GM21619 (cell line): ENCODE results near the gene KRTAP16-1.
"Not testable (repeated sequence)": the region's sequence is repeated elsewhere in the genome, so short reads cannot be mapped to it uniquely, and the experiment has no call there.

ENCODE experiments used
- ATAC-seq: cut with Tn5 transposase; IDR thresholded peaks from one replicate; pipeline ENCODE4 v1.9.1; 2021; ENCODE audit not compliant: unreplicated experiment

Gene KRTAP16-1

DNA sequence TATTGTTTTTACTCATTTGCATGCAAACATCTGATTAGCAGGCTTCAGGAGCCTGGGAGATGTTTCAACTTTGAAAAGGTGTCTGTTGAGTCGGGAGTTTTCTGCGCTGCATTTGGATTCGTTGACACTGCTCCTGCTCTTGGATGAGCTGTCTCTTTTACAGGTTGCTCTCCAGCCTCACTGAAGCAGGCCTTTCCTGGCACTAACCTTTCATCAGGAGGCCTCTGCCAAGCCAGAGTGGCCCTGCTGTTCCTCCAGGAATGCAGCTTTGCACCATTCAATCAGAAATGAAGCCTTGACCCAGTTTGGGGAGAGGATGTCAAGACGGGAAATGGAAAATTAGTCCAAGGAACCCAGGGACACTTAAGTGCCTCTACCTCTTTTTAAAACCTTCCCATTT is 6.1 kb downstream of the KRTAP16-1 start:
- ATAC-seq = no peak

DNA sequence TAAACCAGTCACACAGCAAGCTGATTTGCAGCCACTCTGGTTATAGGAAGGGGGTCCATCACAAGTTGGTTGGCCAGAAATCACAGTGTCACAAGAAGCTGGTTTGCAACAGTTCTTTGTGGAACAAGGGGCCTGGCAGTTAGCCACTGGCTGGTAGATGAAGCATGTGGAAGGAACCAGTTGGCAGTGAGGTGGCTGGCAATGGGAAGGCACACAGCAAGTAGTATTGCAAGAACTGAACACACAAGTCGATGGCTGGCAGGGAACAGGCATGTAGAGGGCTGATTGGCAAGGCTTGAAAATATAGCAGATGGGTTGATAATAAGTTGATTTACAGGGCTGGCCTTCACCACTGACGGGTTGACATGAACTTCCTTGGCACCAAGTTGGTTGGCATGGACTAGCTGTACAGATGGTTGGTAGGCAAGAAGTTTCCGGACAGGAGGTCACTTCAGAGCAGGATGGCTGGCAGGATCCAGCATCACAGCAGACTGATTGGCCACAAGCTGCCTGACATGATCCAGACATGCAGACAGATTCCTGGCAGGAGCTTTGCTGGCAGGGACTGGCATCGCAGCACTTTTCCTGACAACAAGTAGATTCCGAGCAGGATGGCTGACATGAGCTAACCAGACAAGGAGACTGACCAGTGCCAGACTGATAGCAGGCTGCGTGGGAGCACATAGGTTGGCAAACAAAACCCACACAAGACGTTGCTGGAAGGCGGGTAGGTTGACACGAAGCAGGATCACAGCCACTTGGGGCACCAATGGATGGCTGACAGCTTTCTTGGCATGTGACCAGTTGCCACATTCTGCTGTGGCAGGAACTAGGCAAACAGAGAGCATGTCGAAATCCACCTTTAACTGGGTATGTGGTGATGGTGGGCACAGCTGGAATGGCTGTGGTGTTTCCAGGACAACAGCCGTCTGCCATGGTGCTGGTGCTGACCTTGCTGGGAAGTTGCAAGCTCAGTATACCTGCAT is 6.9 kb downstream of the KRTAP16-1 start, which contains the start of gene KRTAP29-1:
Gene KRTAP29-1, minus strand, starts transcription at position 936 of the 986 bp plus-strand sequence. Its CDS starts 0 bp downstream, at position 936.
- no peak for ATAC-seq

DNA sequence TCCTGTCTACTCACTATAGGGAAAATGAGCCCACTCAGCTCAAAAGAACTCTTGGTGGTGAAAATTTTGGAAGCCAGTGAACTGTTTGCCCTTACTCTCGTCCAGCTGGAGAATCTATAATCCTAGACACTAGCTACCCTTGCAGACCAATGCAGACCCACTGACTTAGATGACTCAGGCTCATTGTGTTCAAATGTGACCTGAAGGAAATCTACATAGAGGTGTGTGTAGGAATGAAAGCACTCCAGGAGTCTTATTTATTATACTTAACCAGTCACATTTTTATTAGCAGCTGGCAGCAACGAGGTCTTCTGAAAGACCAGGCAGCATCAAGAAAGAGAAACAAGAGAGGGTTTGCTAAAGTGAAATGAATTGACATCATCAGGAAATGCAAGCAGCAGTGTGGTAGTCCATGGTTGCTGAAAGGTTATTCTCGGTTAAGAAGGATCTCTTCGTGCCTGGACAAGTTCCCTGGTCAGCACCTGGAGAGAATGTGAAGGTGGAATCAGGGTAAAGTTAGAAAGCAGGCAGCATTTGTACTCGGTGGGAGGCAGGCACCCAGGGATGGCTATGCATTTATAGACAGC is 7.8 kb downstream of the KRTAP16-1 start:
- no peak for ATAC-seq

DNA sequence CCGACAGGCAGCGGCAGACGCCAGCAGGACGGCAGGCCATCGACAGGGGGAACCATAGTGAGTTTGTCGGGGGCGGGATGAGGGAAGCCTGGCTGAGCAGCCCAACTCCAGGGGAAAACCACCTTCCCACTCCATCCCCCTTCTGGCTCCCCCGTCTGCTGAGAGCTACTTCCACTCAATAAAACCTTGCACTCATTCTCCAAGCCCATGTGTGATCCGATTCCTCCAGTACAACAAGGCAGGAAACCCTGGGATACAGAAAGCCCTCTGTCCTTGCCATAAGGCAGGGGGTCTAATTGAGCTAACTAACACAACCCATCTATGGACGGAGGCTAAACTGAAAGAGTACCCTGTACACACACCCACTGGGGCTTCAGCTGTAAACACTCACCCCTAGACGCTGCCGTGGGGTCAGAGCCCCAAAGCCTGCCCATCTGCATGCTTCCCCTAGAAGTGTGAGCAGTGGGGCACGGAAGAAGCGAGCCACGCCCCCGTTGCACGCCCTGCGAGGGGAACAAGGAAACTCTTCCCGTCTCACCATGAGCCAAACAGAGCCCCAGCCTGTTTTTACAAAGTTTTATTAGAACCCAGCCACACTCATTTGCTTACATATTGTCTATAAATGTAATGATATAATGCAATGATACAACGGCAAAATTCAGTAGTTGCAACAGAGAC is 10.5 kb downstream of the KRTAP16-1 start:
- ATAC-seq = no peak

DNA sequence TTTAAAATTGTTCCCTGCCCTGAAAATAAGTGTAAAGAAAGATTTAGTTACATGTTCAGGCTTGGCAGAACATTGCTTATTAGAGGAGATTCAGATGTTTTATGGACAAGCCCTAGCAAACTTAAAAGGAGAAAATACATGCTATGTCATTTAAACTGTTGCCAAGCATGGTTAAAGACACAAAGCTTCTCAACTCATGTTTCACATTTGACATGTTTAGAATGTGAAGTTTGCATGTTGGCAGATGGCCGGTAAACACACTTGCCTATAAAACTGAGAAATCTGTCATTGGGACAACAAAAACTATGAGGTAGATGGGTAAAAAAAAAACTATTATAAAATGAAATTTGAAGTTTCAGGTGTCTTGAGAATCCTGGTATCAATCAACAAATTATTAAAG is 12.3 kb downstream of the KRTAP16-1 start:
- no peak for ATAC-seq

DNA sequence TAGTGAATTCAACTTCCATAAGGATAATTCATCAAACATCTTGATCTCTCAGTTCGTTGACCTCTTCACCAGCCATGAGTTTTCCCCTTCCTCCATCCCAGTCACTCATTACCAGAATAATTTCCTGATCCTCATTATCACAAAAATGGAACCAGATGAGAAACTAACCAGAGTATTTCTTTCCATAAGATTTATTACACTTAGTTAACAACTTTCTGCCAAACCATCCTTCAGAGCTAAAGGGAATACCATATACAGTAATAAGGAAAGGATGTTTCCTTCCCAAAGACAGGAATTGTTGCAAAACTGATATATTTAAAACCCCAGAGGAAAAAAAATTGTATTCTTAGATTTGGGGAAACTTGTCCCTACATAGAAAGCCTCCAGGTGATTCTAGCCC is 15.1 kb downstream of the KRTAP16-1 start:
- no peak for ATAC-seq

DNA sequence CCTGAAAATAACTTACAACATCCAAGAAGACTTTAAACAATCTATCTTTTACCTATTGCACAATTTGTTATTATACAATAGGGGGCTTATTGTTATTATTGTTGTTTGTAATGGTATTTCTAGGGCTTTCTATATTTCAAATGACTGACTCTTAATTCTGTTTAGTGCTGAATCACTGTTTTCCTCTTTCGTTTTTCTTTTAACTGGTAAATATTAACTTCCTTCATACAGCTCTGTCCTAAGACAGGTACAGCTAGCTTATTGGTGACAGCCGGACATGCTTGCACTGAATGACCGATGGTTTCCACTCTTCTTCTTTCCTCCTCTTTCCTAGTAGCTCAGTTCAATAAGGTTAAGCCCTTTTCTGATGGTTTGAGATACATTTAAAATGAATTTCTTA is 22.1 kb downstream of the KRTAP16-1 start:
- ATAC-seq = no peak

DNA sequence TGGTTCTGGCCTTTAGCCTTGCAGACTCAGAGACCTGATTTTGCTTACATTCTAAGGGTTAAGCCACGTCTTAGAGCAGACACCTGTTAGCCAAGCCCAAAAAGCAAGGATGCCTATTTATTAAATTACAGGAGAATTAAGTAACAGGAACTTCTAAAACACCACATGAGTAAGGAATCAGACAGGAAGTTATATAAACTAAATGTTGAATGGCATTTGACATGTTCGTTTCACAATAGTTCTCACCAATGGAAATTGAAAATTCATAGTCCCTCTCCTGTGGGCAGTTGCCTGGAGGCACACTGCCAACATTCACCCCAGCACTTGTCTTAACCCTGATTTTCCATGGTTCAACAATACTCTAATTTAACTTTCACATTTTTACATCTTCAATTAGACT is 24.6 kb downstream of the KRTAP16-1 start:
- no peak for ATAC-seq

DNA sequence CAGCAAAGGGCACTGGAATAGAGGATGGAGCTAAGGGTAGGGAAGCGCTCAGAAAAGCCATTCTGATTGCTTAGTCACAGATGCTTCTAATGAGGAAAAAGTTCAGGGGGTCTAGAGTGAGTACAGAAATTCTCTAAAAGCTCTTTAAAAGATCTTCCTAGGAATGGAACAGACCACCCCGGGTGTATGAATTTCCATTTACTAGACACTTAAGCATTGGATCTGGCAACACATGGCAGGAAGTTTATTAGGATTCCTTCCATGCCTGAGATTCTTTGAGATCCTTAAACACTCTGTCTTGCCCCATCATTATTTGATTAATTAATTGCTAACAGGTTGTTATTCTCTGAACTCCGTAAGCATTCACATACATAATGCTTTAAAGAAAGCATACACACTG is 25.1 kb downstream of the KRTAP16-1 start:
- no peak for ATAC-seq

DNA sequence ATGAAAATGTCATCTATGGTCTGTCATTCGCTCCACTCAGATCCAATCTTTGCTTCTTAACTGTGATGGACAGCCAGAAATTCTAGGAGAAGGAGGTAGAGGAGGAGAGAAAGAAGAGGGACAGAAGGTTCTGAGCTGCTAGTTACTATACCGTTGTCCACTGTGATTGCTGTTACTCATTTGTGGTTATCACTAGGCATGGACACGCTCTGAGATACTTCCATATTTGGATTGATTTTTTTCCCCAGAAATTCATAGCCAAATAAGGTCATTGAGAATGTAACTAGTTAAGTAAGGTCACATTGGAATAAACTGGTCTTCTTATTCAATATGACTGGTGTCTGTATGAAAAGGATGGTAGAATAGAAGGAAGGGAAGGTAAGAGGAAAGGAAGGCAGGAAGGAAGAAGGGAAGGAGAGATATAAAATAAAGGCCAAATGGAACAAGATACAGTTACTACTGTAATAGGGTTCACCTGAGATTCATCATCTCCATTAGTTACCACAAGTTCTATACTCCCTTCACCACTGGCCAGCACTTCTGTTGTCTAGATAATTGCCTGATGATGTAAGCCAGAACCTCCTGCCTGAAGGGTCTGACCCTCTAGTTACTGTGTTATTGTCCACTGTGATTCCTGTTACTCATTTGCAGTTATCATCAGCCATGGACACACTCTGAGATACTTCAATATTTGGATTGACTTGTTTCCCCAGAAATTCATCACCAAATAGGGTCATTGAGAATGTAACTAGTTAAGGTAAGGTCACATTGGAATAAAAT is 30.7 kb downstream of the KRTAP16-1 start:
- ATAC-seq = no peak

DNA sequence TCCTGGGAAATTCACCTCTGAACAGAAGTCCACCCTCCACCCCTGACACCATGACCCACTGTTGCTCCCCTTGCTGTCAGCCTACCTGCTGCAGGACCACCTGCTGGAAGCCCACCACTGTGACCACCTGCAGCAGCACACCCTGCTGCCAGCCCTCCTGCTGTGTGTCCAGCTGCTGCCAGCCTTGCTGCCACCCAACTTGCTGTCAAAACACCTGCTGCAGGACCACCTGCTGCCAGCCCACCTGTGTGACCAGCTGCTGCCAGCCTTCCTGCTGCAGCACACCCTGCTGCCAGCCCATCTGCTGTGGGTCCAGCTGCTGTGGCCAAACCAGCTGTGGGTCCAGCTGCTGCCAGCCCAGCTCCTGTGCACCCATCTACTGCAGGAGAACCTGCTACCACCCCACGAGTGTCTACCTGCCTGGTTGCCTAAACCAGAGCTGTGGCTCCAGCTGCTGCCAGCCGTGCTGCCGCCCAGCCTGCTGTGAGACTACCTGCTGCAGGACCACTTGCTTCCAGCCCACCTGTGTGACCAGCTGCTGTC is 33.4 kb downstream of the KRTAP16-1 start, which contains the start of gene KRTAP9-7:
Gene KRTAP9-7, plus strand, starts transcription at position 51 of the 543 bp plus-strand sequence. Its CDS starts 0 bp downstream, at position 51.
- not testable (repeated sequence) for ATAC-seq

DNA sequence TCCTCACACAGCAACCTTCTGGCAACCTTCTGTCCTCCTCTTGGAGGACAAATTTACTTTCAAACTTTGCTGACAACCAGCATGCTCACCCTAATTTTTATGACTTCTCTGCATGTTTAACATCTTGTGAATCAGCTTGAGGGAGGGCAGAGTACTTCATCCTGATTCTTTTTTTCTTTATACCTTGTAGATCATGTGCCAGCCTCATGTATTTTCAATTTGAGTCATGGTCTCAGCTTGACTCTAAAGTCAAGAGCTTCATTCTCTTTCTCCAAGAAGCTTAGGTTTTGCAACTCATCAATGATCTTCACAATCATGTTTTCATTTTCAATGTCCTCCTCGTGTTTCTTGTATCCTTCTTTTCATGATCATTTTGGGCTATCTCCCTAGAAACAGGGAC is 37.3 kb downstream of the KRTAP16-1 start:
- ATAC-seq = no peak

DNA sequence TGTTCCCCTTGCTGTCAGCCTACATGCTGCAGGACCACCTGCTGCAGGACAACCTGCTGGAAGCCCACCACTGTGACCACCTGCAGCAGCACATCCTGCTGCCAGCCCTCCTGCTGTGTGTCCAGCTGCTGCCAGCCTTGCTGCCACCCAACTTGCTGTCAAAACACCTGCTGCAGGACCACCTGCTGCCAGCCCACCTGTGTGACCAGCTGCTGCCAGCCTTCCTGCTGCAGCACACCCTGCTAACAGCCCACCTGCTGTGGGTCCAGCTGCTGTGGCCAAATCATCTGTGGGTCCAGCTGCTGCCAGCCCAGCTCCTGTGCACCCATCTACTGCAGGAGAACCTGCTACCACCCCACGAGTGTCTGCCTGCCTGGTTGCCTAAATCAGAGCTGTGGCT is 37.8 kb downstream of the KRTAP16-1 start:
- not testable (repeated sequence) for ATAC-seq

DNA sequence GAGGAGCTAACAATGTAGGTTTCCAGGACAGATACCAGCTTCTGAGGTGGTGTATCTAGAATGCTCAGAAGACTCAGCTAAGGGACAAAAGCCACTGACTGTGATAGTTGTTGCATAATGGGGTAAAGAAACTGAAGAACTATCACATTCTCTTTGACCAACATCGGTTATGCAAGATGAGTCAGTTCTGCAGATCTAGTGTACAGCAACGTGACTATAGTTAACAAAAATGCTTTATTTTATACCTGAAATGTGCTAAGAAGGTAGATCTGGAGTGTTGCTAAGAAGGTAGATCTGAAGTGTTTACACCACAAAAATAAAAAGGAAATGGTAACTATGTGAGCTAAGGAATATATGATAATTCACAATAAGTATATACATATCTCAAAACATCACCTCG is 41.4 kb downstream of the KRTAP16-1 start:
- ATAC-seq = no peak

DNA sequence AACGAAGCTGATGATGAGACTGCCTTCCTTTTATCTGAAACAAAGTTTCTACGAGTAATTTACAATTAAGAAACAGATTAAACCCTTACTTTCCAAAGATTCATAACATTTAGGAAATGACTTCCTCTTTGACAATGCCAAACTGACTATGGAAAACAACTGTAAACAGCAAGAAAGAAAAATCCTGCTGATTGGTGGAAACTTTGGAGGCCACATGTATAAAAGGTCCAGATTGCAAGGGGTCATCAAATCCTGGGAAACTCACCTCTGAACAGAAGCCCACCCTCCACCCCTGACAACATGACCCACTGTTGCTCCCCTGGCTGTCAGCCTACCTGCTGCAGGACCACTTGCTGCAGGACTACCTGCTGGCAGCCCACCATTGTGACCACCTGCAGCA is 44.0 kb downstream of the KRTAP16-1 start, which contains the start of gene KRTAP9-6:
Gene KRTAP9-6, plus strand, starts transcription at position 301 of the 400 bp plus-strand sequence. Its CDS starts 0 bp downstream, at position 301.
- no peak for ATAC-seq

DNA sequence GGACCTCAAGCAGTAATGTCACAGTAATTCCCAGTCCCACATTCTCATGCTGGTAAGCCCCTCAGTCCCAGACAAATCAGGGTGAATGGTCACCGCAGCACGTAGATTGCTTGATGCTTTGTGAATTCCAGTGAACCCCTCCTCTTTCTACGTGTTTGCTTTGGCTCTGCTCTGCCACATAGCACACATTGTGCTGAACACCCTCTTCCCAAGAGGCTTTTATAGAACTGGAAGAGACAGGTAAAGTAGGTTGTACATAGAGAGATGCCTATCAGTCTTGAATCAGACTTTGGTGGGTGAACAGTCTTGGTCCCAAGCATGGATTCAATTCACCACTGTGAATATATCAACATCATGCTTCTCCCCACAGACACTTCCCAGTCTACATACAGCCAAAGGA is 44.5 kb downstream of the KRTAP16-1 start:
- no peak for ATAC-seq

DNA sequence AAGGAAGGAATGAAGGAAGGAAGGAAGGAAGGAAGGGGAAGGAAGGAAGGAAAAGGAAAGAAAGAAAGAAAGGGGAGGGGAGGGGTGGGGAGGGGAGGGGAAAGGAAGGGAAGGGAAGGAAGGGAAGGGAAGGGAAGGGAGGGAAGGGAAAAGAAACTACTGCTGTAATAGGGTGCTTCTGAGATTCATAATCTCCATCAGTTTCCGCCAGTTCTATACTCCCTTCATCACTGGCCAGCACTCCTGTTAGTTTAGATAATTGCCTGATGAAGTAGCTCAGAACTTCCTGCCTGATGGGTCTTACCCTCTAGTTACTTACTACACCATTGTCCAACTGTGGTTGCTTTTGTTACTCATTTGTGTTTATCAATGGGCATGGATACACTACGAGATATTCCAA is 45.9 kb downstream of the KRTAP16-1 start:
- no peak for ATAC-seq

DNA sequence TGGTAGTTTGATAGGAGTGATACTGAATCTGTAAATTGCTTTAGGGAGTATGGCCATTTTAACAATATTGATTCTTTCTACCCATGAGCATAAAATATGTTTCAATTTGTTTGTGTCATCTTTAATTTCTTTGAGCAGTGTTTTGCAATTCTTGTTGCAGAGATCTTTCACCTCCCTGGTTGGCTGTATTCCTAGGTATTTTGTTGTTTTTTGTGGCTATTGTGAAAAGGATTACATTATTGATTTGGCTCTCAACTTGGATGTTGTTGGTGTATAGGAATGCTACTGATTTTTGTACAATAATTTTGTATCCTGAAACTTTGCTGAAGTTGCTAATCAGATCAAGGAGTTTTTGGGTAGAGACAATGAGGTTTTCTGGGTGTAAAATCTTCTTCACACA is 50.7 kb downstream of the KRTAP16-1 start:
- ATAC-seq = no peak
